HG03469 (cell line): Measurements from ENCODE around the gene EPB41L2.
"Not testable (repeated sequence)": the region's sequence is repeated elsewhere in the genome, so short reads cannot be mapped to it uniquely, and the experiment has no call there.

Experiments used
- ATAC-seq: cut with Tn5 transposase; IDR thresholded peaks from one replicate; pipeline ENCODE4 v1.9.1; 2021; ENCODE audit warnings: mild to moderate bottlenecking, moderate library complexity, moderate number of reproducible peaks; ENCODE audit not compliant: unreplicated experiment

Gene EPB41L2

GRCh38 chr6:131037194-131037897, 25.7 kb downstream of the EPB41L2 start:
- no peak for ATAC-seq

DNA sequence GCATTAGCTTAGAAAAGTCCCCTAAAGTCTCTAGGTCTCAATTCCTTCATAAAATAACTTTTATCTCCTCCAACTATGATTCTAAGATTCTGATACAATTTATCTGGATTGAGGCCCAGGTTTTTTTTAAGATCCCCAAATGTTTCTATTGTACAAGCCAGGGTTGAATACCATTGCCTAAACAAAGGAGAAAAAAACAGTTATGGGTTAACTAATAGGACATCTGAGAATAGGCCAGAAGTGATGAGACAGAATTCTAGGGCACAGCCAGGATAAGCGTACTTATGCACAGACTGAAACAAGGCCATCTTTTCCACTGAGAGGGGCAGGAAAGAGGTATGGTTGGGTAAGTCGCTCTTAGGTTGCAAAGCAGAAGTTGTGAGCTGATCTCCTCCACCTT, 26.4 kb downstream of the EPB41L2 start:
- ATAC-seq, result no peak

GRCh38 chr6:131036143-131036542, 26.9 kb downstream of the EPB41L2 start:
- ATAC-seq, result no peak

GRCh38 chr6:131035582-131035981, 27.5 kb downstream of the EPB41L2 start:
- ATAC-seq, result no peak

DNA sequence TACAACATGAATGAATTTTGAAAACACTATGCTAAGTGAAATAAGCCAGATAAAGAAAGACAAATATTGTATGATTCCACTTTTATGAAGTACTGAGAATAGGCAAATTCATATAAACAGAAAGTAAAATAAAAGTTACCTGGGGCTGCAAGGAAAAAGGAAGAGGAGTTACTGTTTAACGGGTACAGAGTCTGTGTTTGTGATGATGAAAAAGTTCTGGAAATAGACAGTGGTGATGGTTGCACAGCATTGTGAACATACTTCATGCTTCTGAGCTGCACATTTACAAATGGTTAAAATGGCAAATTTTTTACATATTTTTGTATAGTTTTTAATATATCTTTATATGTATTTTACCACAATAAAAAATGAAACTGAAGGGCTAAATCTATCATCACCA, 29.4 kb downstream of the EPB41L2 start:
- no peak for ATAC-seq

GRCh38 chr6:131029626-131030297, 33.3 kb downstream of the EPB41L2 start:
- ATAC-seq, result peak; percentile 80

- ATAC-seq, result no peak
These were observed 35.7 kb downstream of the EPB41L2 start for GRCh38 chr6:131027326-131027725.

DNA sequence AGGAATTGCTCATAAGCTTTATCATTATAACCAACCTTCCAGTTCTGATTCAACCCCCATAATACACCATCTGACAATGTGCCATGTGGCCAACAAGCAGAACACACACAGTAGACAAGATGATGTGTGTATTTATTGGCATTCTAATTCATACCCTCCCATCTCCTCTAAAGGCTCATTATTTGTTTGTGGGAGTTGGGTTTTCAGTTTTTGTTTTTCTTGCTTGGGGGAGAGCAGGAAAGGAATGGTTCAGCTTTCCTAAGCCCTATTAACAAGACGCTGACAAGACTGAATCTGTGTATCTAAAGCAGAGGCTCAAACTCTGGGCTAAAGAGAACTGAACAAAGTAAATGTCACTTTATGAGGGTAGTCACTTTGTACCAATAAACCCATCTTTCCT, 36.8 kb downstream of the EPB41L2 start:
- ATAC-seq, result no peak

DNA sequence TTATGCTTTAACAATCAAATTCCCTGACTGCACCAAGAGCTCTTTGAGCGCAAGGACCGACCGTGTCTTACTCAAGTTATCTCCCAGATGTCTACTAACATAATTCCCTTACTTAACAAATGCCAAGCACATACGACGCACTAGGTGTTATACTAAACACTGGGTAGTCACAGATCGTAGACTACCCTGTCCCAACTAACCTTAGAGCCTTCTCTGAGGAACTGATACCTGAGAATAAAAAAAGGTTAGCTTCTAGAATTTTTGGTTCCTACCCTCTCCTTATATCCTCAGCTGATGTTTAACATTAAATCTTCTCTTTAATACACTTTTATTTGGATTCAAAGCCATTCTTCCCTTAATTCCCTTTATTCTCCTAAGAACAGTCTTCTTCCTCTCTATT, 38.5 kb downstream of the EPB41L2 start:
- ATAC-seq, result no peak

DNA sequence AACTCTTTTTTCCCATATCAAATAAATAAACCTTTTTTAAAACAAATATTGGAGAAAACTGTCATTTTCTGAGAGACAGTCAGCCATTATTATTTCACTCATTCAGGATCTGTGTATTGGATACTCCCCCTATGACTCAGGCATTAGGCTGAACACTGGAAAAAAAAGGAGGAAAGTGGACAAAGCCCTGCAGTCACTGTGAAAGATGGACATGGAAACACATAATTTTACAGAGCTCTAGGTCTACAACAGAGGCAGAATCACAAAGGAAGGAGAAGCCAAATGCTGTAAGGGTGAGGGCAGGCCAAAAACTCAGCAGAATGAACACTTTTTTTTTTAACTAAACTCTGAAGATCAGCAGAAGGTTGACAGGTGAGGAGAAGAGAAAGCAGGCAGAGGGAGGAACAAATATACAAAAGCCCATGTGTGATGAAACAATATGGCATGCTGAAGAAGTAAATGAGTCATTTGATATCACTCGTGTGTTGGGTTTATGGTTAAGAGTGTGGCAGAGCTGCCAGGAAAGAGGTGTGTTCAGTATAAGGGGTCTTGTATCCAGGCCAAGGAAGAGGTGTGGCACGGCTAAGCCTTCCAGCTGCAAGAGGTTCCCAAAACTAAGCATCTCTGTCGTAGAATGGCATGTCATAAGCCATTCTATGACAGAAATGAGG, 39.1 kb downstream of the EPB41L2 start:
- no peak for ATAC-seq

DNA sequence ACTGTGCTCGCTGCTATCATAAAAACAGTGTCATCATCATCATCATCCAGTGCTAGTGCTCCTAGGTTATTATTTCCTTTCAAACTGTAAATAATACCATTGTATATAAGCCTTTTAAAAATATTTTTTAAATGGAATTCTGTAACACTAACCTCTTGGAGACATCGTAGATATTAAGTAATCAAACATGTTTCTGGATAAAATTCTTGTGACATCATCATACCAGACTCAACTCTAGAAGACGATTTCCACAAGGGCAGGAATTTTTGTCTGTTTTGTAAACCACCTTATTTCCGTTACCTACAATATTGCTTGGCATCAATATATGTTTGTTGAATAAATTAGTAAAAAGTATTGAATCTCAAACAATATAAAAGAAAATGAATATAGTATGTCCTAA, 40.4 kb downstream of the EPB41L2 start:
- ATAC-seq, result no peak

DNA sequence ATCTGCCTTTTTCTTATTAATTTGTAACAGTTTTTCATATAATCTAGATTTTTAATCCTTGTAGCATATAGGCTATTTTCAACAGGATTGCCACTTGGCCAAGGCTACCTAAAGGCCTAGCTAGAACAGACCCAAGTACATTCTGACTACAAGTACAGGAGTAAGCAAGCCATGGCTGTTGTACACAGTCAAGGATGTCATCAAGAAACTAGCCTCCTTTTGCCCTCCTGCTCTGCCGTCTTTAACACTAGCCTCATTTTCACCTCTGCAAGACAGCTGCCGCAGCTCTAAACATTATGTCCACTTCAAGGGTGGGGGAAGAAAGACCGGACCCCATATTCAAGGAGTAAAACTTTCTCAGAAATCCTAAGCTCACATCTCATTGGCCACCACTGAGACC, 45.1 kb downstream of the EPB41L2 start:
- ATAC-seq, result no peak

DNA sequence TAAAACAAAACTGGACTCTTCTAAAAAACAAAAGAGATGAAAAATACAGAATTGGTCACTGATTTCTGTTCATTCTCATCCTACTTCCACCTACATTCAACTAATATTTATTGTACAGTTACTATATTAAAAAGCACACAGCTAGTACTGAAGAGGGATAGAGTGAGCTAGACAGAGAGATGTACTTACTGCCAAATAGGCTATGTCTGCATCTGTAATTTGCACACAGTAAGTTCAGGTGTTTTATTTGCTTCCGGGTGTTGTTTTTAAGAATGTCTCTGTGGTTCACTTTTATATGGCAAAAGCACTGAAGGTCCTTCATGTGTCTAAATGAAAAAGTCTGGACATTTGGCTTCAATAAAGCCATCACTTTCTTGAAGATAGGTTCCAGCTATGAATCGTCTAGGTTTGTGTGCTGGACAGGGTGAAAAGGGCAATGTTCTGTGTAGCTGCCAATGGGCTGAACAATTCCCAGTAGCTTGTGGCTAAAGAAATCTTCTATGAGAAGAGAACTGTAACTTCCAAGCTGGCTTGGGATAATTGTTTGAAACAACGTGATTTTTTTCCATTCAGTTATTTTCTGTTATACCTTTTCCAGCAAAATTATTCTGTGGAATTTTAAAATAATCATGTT, 47.3 kb downstream of the EPB41L2 start:
- no peak for ATAC-seq

- ATAC-seq, result no peak
These were observed 47.9 kb downstream of the EPB41L2 start for GRCh38 chr6:131015025-131015591.

- no peak for ATAC-seq
These were observed 48.8 kb downstream of the EPB41L2 start for GRCh38 chr6:131014080-131014776.

GRCh38 chr6:131013495-131013894, 49.5 kb downstream of the EPB41L2 start:
- ATAC-seq, result no peak

- no peak for ATAC-seq
These were observed 53.3 kb downstream of the EPB41L2 start for GRCh38 chr6:131009790-131010189.

DNA sequence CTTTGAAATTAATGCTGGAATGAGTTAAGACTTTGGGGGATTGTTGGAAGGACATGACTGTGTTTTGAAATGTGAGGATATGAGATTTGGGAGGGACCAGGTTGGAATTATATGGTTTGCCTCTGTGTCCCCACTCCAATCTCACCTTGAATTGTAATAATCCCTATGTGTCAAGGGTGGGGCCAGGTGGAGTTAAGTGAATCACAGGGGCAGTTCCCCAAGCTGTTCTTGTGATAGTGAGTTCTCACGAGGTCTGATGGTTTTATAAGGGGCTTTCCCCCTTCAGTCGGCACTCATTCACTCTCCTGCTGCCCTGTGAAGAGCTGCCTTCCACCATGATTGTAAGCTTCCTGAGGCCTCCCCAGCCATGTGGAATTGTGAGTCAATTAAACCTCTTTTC, 54.1 kb downstream of the EPB41L2 start:
- ATAC-seq, result not testable (repeated sequence)

- ATAC-seq, result not testable (repeated sequence)
These were observed 55.1 kb downstream of the EPB41L2 start for GRCh38 chr6:131007964-131008363.

DNA sequence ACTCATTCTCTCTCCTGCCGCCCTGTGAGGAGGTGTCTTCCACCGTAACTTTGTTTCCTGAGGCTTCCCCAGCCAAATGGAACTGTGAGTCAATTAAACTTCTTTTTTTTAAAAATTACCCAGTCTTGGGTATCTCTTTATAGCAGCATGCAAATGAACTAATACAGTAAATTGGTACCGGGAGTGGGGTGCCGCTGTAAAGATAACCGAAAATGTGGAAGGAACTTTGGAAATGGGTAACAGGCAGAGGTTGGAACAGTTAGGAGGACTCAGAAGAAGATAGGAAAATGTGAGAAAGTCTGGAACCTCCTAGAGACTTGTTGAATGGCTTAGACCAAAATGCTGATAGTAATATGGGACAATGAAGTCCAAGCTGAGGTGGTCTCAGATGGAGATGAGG, 55.8 kb downstream of the EPB41L2 start:
- no peak for ATAC-seq
